Lower leg skin (tissue), 4 donors: Measurements from ENCODE around the gene KRTAP10-4. TPM values are rescaled to one million over a fixed set of nuclear protein-coding genes. Genes with fewer than 3 reads are reported as not detected.

Source experiments
- DNase-seq, 2 donors: peaks; one replicate each; pipeline ENCODE4 v3.0.0-alpha.2; 2019; ENCODE audit warnings: low spot score in 2 of 2
- H3K4me3 ChIP-seq: fragments of 200-600 bp; sonication (generic); 2 replicates; pipeline ENCODE4 v1.5.1; 2017; ENCODE audit warnings: mild to moderate bottlenecking, low read depth; ENCODE audit not compliant: poor library complexity, severe bottlenecking
- POLR2A ChIP-seq, 2 donors: fragments of 450-650 bp; IDR thresholded peaks; one replicate each; pipeline ENCODE4 v1.6.1; 2016 to 2017; ENCODE audit warnings: antibody characterized with exemption in 2 of 2, mild to moderate bottlenecking in 1 of 2, moderate library complexity in 1 of 2
- WGBS, 2 donors: methylation state at CpG; one replicate each; pipeline ENCODE4 v1.1.5; 2018; 5-methylcytosine and 5-hydroxymethylcytosine counted together
- intact Hi-C: fragments of 100-400 bp; cut with DNase I; formaldehyde crosslinking; loops from one replicate; pipeline ENCODE4 v1.15.0; 2023; ENCODE audit warnings: low total_unique reads
- total RNA-seq, 4 donors: library from RNA; depleted of rRNA; stranded (reverse); fragments of >200 nt; gene quantifications; one replicate each; pipeline ENCODE4 v1.1.0, GENCODE V29; 2016
- TF ChIP-seq, protein P1 (sequence below), 3 donors: fragments of 450-650 bp; IDR thresholded peaks; one replicate each; pipeline ENCODE4 v1.5.1; 2016; ENCODE audit warnings: antibody characterized with exemption in 3 of 3, mild to moderate bottlenecking in 3 of 3, moderate library complexity in 2 of 3

The KRTAP10-4 gene
- total RNA-seq, 4 donors from 2014 or later, result 6.3 TPM; not detected in 3

DNA sequence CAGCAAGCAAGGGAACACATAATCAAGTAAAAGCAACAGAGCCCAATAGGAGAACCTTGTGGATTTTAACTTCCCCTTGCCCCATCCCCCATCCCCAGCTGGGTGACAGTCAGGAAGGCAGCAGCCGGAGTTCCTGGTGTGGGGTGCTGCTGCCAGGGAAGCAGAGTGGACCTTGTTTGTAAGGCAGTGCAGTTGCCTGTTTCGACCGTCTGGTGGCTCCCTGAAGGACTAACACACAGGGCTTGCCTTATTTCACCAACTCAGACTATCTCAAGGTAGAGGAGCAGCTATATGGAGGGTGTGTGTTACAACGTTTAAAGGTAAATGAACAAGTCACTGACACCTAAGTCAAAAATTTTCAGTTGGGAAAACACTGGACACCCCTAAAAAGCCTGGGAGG lies 45.0 kb downstream of the KRTAP10-4 start:
- no peak overlapping the region for H3K4me3 ChIP-seq
- TF ChIP-seq POLR2A (IDR thresholded peaks at IDR 0.05), result no peak
- TF ChIP-seq, protein P1, sequence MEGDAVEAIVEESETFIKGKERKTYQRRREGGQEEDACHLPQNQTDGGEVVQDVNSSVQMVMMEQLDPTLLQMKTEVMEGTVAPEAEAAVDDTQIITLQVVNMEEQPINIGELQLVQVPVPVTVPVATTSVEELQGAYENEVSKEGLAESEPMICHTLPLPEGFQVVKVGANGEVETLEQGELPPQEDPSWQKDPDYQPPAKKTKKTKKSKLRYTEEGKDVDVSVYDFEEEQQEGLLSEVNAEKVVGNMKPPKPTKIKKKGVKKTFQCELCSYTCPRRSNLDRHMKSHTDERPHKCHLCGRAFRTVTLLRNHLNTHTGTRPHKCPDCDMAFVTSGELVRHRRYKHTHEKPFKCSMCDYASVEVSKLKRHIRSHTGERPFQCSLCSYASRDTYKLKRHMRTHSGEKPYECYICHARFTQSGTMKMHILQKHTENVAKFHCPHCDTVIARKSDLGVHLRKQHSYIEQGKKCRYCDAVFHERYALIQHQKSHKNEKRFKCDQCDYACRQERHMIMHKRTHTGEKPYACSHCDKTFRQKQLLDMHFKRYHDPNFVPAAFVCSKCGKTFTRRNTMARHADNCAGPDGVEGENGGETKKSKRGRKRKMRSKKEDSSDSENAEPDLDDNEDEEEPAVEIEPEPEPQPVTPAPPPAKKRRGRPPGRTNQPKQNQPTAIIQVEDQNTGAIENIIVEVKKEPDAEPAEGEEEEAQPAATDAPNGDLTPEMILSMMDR (IDR thresholded peaks at IDR 0.05), result no peak
- 46 to 48% methylated on average over 4 of the region's 4 CpGs for WGBS, 2 donors
- DNase-seq, result no peak
- intact Hi-C loops, result no loop called here

GRCh38 chr21:44618909-44619308 lies 45.4 kb downstream of the KRTAP10-4 start:
- 69 to 70% methylated on average over 3 of the region's 3 CpGs for WGBS, 2 donors
- no peak for DNase-seq
- H3K4me3 ChIP-seq, result no peak overlapping the region
- intact Hi-C loops, result no loop called here
- TF ChIP-seq, protein P1 (IDR thresholded peaks at IDR 0.05), result no peak
- TF ChIP-seq POLR2A (IDR thresholded peaks at IDR 0.05), result no peak

- H3K4me3 ChIP-seq, result no peak overlapping the region
- intact Hi-C loops, result no loop called here
- 89 to 90% methylated on average over 6 of the region's 6 CpGs for WGBS, 2 donors
- DNase-seq, result no peak
- TF ChIP-seq POLR2A (IDR thresholded peaks at IDR 0.05), result no peak
- TF ChIP-seq, protein P1 (IDR thresholded peaks at IDR 0.05), result no peak
These were observed 46.4 kb downstream of the KRTAP10-4 start for GRCh38 chr21:44619886-44620285.

- DNase-seq, result no peak
- H3K4me3 ChIP-seq, result no peak overlapping the region
- intact Hi-C loops, result no loop called here
- no peak for TF ChIP-seq POLR2A (IDR thresholded peaks at IDR 0.05)
- TF ChIP-seq, protein P1 (IDR thresholded peaks at IDR 0.05), result no peak
These were observed 50.0 kb downstream of the KRTAP10-4 start for GRCh38 chr21:44623575-44623974.

Other genes starting within 250 kb of the KRTAP10-4 start
- gene CFAP410, start 234.3 kb upstream of the KRTAP10-4 start, total RNA-seq, result 10 to 100 TPM; 21.3 to 40.1 (median 25.2) TPM
- 1 to 10 TPM; 1.9 to 9.4 (median 2.2) TPM for gene TRPM2, start 220.1 kb upstream of the KRTAP10-4 start, total RNA-seq
- gene LRRC3, start 118.2 kb upstream of the KRTAP10-4 start, total RNA-seq, result 1 to 10 TPM; 2.9 to 5.8 (median 3.2) TPM
- gene KRTAP10-1, start 33.5 kb upstream of the KRTAP10-4 start, total RNA-seq, result 1 to 10 TPM in 1 of 4 donors, not detected in 3; 3.0 TPM
- 1 to 10 TPM in 1 of 4 donors, not detected in 3; 9.3 TPM for gene KRTAP10-2, start 22.2 kb upstream of the KRTAP10-4 start, total RNA-seq
- 1 to 10 TPM in 1 of 4 donors, not detected in 3; 4.8 TPM for gene KRTAP10-3, start 14.9 kb upstream of the KRTAP10-4 start, total RNA-seq
- 1 to 10 TPM in 1 of 4 donors, not detected in 3; 6.1 TPM for gene KRTAP10-5, start 6.9 kb downstream of the KRTAP10-4 start, total RNA-seq
- gene KRTAP10-6, start 18.8 kb downstream of the KRTAP10-4 start, total RNA-seq, result 1 to 10 TPM in 1 of 4 donors, not detected in 3; 1.3 TPM
- 10 to 100 TPM in 1 of 4 donors, 1 to 10 TPM in 1, not detected in 2; 2.4 to 11.0 TPM for gene KRTAP10-7, start 26.9 kb downstream of the KRTAP10-4 start, total RNA-seq
- gene KRTAP10-8, start 38.4 kb downstream of the KRTAP10-4 start, total RNA-seq, result 1 to 10 TPM in 1 of 4 donors, not detected in 3; 4.6 TPM
- 1 to 10 TPM in 1 of 4 donors, not detected in 3; 4.7 TPM for gene KRTAP10-9, start 53.4 kb downstream of the KRTAP10-4 start, total RNA-seq
- 1 to 10 TPM in 1 of 4 donors, not detected in 3; 5.3 TPM for gene KRTAP10-10, start 63.6 kb downstream of the KRTAP10-4 start, total RNA-seq
- gene KRTAP10-11, start 72.7 kb downstream of the KRTAP10-4 start, total RNA-seq, result 1 to 10 TPM in 1 of 4 donors, not detected in 3; 6.5 TPM
- gene KRTAP12-4, start 80.9 kb downstream of the KRTAP10-4 start, total RNA-seq, result not detected
- 10 to 100 TPM in 1 of 4 donors, not detected in 3; 13.2 TPM for gene KRTAP12-3, start 84.2 kb downstream of the KRTAP10-4 start, total RNA-seq
- 10 to 100 TPM in 1 of 4 donors, not detected in 3; 17.5 TPM for gene KRTAP12-2, start 93.2 kb downstream of the KRTAP10-4 start, total RNA-seq
- 10 to 100 TPM in 1 of 4 donors, not detected in 3; 12.3 TPM for gene KRTAP12-1, start 108.4 kb downstream of the KRTAP10-4 start, total RNA-seq
- 1 to 10 TPM in 1 of 4 donors, not detected in 3; 2.1 TPM for gene KRTAP10-12, start 123.4 kb downstream of the KRTAP10-4 start, total RNA-seq
- under 1 TPM in 1 of 4 donors, not detected in 3; 0.06 TPM for gene TSPEAR, start 137.8 kb downstream of the KRTAP10-4 start, total RNA-seq
- gene UBE2G2, start 228.1 kb downstream of the KRTAP10-4 start, total RNA-seq, result 10 to 100 TPM; 37.2 to 61.8 (median 49.8) TPM
- gene SUMO3, start 244.3 kb downstream of the KRTAP10-4 start, total RNA-seq, result 10 to 100 TPM; 35.6 to 52.6 (median 42.5) TPM